HepG2 (cell line): Measurements from ENCODE around the gene NDST1. TPM values are rescaled to one million over a fixed set of nuclear protein-coding genes. Genes with fewer than 3 reads are reported as not detected.

ENCODE experiments used
- ATAC-seq: fragments of 200-7000 bp; cut with Tn5 transposase; 3 replicates; pipeline ENCODE4 v1.9.1; 2020; ENCODE audit warnings: mild to moderate bottlenecking, moderate library complexity
- BruUV-seq: library from RNA; stranded (reverse); fragments of 400-500 nt; replicated peaks from 2 replicates; lab custom pipeline; 2021; lab: Mats Ljungman, UMichigan
- CTCF ChIA-PET: fragments of 300-600 bp; formaldehyde crosslinking; extraction: SDS; loops from one replicate; lab custom pipeline; 2021; ENCODE audit warnings: low total read pairs, inconsistent platforms, low intra/inter-chr PET ratio; lab: Yijun Ruan, JAX
- POLR2A ChIA-PET: fragments of 350-600 bp; sonication (Branson Sonifier 250); formaldehyde crosslinking; loops from one replicate; lab custom pipeline; 2020; ENCODE audit warnings: antibody characterized with exemption, inconsistent platforms; lab: Yijun Ruan, JAX
- DNase-seq: peaks from one replicate; pipeline ENCODE4 v3.0.0-alpha.2; 2015; ENCODE audit warnings: low spot score
- FAIRE-seq: peaks from 3 replicates; lab custom pipeline; 2011; peaks lifted over from hg19 to GRCh38; lab: Jason Lieb, UNC
- H2AFZ ChIP-seq: one replicate; pipeline ENCODE4 v1.6.1; 2011; ENCODE audit warnings: low read length, inconsistent platforms
- H3K27ac ChIP-seq: fragments of 300-600 bp; 3 replicates; pipeline ENCODE4 v1.8.0; 2011; ENCODE audit warnings: mixed run types, mild to moderate bottlenecking, mixed read lengths, low read length, inconsistent platforms; ENCODE audit not compliant: insufficient read depth; ENCODE audit errors: extremely low read length
- H3K27me3 ChIP-seq, 2 experiments: fragments of 200-600 bp in 1 of 2; 2 replicates in 1 of 2; 3 replicates in 1 of 2; pipeline versions ENCODE4 v1.6.0 to v1.8.0; 2011; ENCODE audit warnings: low read length in 2 of 2, mild to moderate bottlenecking in 2 of 2, moderate library complexity in 2 of 2, inconsistent platforms in 1 of 2; ENCODE audit not compliant: insufficient read depth in 2 of 2, control insufficient read depth in 1 of 2
- H3K36me3 ChIP-seq, 2 experiments: fragments of 200-600 bp in 1 of 2; replicated peaks in 1 of 2; 2 replicates in 1 of 2; 3 replicates in 1 of 2; pipeline versions ENCODE4 v1.5.1 to v1.8.0; 2011; ENCODE audit warnings: low read length in 2 of 2, inconsistent platforms in 1 of 2; ENCODE audit not compliant: insufficient read depth in 2 of 2, control insufficient read depth in 1 of 2
- H3K4me1 ChIP-seq: 2 replicates; pipeline ENCODE4 v1.5.1; 2012; ENCODE audit warnings: low read length, inconsistent platforms; ENCODE audit not compliant: insufficient read depth
- H3K4me2 ChIP-seq: 2 replicates; pipeline ENCODE4 v1.6.0; 2011; ENCODE audit warnings: low read depth, low read length, inconsistent platforms
- H3K4me3 ChIP-seq, 3 experiments: fragments of 200-600 bp in 1 of 3; sonication (generic), shearing (Covaris generic) in 1 of 3; replicated peaks in 1 of 3; 2 replicates each; pipeline ENCODE4 v1.5.1; 2011 to 2016; ENCODE audit warnings: low read length in 3 of 3, inconsistent platforms in 2 of 3, low read depth in 2 of 3, mild to moderate bottlenecking in 2 of 3, control low read depth in 1 of 3, mixed read lengths in 1 of 3; ENCODE audit not compliant: insufficient read depth in 1 of 3
- H3K79me2 ChIP-seq: one replicate; pipeline ENCODE4 v1.6.1; 2011; ENCODE audit warnings: low read length, inconsistent platforms; ENCODE audit not compliant: insufficient read depth
- H3K9ac ChIP-seq: 2 replicates; pipeline ENCODE4 v1.6.0; 2011; ENCODE audit warnings: mild to moderate bottlenecking, low read depth, low read length, inconsistent platforms; ENCODE audit not compliant: insufficient read depth
- H3K9me3 ChIP-seq: 2 replicates; pipeline ENCODE4 v1.5.1; 2012; ENCODE audit warnings: mild to moderate bottlenecking, low read length
- H4K20me1 ChIP-seq: 2 replicates; pipeline ENCODE4 v1.6.0; 2011; ENCODE audit warnings: inconsistent platforms, mild to moderate bottlenecking, low read length, moderate library complexity; ENCODE audit not compliant: insufficient read depth
- AGO2 ChIP-seq: fragments of 200-400 bp; formaldehyde crosslinking; optimal IDR thresholded peaks from 2 replicates; pipeline ENCODE3; 2017; ENCODE audit warnings: mild to moderate bottlenecking, low read depth, low read length, moderate library complexity
- CEBPB ChIP-seq: IDR thresholded peaks from 2 replicates; pipeline ENCODE4 v1.6.1; 2011; ENCODE audit warnings: low read depth, low read length, improper control_type of control experiment, borderline replicate concordance
- DPF2 ChIP-seq: sonication (generic); formaldehyde crosslinking; IDR thresholded peaks from 2 replicates; pipeline ENCODE4 v1.4.0; 2020; ENCODE audit warnings: mild to moderate bottlenecking, low read depth, missing genetic modification reagents, borderline replicate concordance
- IRF1 ChIP-seq: sonication (generic); formaldehyde crosslinking; IDR thresholded peaks from 2 replicates; pipeline ENCODE4 v1.4.0; 2020; ENCODE audit warnings: low read depth, mild to moderate bottlenecking, missing genetic modification reagents
- KDM4B ChIP-seq: sonication (generic); formaldehyde crosslinking; IDR thresholded peaks from 2 replicates; pipeline ENCODE4 v1.4.0; 2020; ENCODE audit warnings: missing genetic modification reagents
- MED1 ChIP-seq: sonication (generic); formaldehyde crosslinking; IDR thresholded peaks from 2 replicates; pipeline ENCODE4 v1.4.0; 2020; ENCODE audit warnings: missing genetic modification reagents
- NFKBIZ ChIP-seq: IDR thresholded peaks from 2 replicates; pipeline ENCODE4 v1.6.1; 2018; ENCODE audit warnings: missing genetic modification reagents, missing compliant biosample characterization
- RBM39 ChIP-seq: fragments of 200-400 bp; formaldehyde crosslinking; IDR thresholded peaks from one replicate; pipeline ENCODE4 v1.6.1; 2018; ENCODE audit warnings: antibody characterized with exemption, mild to moderate bottlenecking, low read depth, low read length; ENCODE audit not compliant: poor library complexity, severe bottlenecking
- ZBTB42 ChIP-seq: sonication (generic); formaldehyde crosslinking; IDR thresholded peaks from 2 replicates; pipeline ENCODE4 v1.5.0; 2020; ENCODE audit warnings: mild to moderate bottlenecking, missing genetic modification reagents
- ZNF33B ChIP-seq: sonication (generic); formaldehyde crosslinking; IDR thresholded peaks from 2 replicates; pipeline ENCODE4 v1.5.1; 2020; ENCODE audit warnings: mild to moderate bottlenecking, missing genetic modification reagents
- ZNF614 ChIP-seq: IDR thresholded peaks from 2 replicates; pipeline ENCODE4 v1.6.1; 2018; ENCODE audit warnings: missing biosample characterization, missing genetic modification reagents, inconsistent platforms, borderline replicate concordance
- ZNF687 ChIP-seq: sonication (generic); formaldehyde crosslinking; IDR thresholded peaks from 2 replicates; pipeline ENCODE4 v1.5.1; 2020; ENCODE audit warnings: mild to moderate bottlenecking, missing genetic modification reagents, moderate library complexity
- WGBS: methylation state at CpG from one replicate; pipeline ENCODE4 v1.1.6; 2017; ENCODE audit warnings: low lambda C conversion rate; 5-methylcytosine and 5-hydroxymethylcytosine counted together
- in situ Hi-C: cut with HindIII; loops from 2 replicates; pipeline ENCODE4 v1.10.0; 2017; ENCODE audit warnings: low pct_unique_long_range_greater_than_20kb; ENCODE audit not compliant: extremely low pct_ligation_motif_present
- intact Hi-C: fragments of 100-400 bp; cut with micrococcal nuclease; formaldehyde crosslinking; loops from one replicate; pipeline ENCODE4 v1.10.0; 2022; ENCODE audit not compliant: unreplicated experiment
- polyA plus RNA-seq, 8 experiments: library from polyadenylated mRNA; depleted of rRNA in 3 of 8; stranded (reverse) in 7 of 8; unstranded in 1 of 8; fragments of >200 nt; fragmentation: Illumina TruSeq in 4 of 8; extraction: Trizol in 4 of 8; gene quantifications; 2 replicates each; pipeline versions ENCODE4 v1.2.1 to v1.2.3, GENCODE V29; 2011 to 2016; ENCODE audit warnings: low read depth in 4 of 8, missing spikeins in 1 of 8, mixed read lengths in 1 of 8; ENCODE audit not compliant: insufficient read depth in 1 of 8
- total RNA-seq, 5 experiments: library from RNA; depleted of rRNA; stranded (reverse); fragments of >200 nt; fragmentation: Illumina TruSeq; extraction: Trizol; gene quantifications; 2 replicates each; pipeline ENCODE4 v1.2.3, GENCODE V29; 2016; ENCODE audit warnings: low read depth in 1 of 5

The NDST1 gene
- total and polyA plus RNA-seq, 2 of the 13 experiments (the other 11 are each of a cell fraction or from before 2014, with no cell fraction given) = 23.8 to 26.2 TPM

DNA sequence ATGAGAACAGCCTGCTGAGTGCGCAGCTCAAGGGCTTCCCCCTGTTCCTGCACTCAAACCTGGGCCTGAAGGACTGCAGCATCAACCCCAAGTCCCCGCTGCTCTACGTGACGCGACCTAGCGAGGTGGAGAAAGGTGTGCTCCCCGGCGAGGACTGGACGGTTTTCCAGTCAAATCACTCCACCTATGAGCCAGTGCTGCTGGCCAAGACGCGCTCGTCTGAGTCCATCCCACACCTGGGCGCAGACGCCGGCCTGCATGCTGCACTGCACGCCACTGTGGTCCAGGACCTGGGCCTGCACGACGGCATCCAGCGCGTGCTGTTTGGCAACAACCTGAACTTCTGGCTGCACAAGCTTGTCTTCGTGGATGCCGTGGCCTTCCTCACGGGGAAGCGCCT is 19.9 kb downstream of the NDST1 start:
- ChIA-PET CTCF (no interaction called here), POLR2A (interaction anchor here (6.3 kb wide), 1 partner anchor 14 kb away, joined by 86 read pairs; no protein-coding TSS in a partner anchor)
- Histone ChIP-seq H3K27ac (no peak overlapping the region), H3K9me3 (no peaks in the 10 kb centered on the region), H3K4me3 (no peak overlapping the region), H3K9ac (no peak overlapping the region), H3K36me3 (peaks cover 15 to 56% of the 10 kb centered on the region in 2 experiments), H2AFZ (no peak overlapping the region), H3K4me1 (peaks cover 49% of the 10 kb centered on the region), H4K20me1 (no peaks in the 10 kb centered on the region), H3K4me2 (no peak overlapping the region), H3K27me3 (no peaks in the 10 kb centered on the region), H3K79me2 (peaks cover 32% of the 10 kb centered on the region)
- in situ Hi-C loops = no loop called here
- BruUV-seq = no TSS peak
- intact Hi-C loops = no loop called here
- WGBS = 97% methylated on average over 24 of the region's 24 CpGs
- no peak for FAIRE-seq
- DNase-seq = no peak
- no peak for ATAC-seq
- TF ChIP-seq KDM4B (CRISPR knock-in tag) = no peak
- peak; percentile 30; the same call in 1 of the 2 replicates for TF ChIP-seq ZNF687
- TF ChIP-seq IRF1 (CRISPR knock-in tag) = no peak
- no peak for TF ChIP-seq NFKBIZ (CRISPR knock-in tag)
- no peak for TF ChIP-seq ZNF614
- no peak for TF ChIP-seq ZNF33B
- TF ChIP-seq ZBTB42 (CRISPR knock-in tag) = no peak
- TF ChIP-seq AGO2 = peak; percentile 62
- no peak for TF ChIP-seq MED1
- TF ChIP-seq CEBPB = no peak
- no peak for TF ChIP-seq RBM39
- TF ChIP-seq DPF2 (CRISPR knock-in tag) = no peak
